ENCODE data around the gene FUT2. TPM values are rescaled to one million over a fixed set of nuclear protein-coding genes. Genes with fewer than 3 reads are reported as not detected.

Gene FUT2
- polyA plus RNA-seq, 1 donor from 2014 or later: not detected

- H3K27ac ChIP-seq (ENCODE audit: low read length): no peak overlapping the region
- H4K20me1 ChIP-seq (ENCODE audit: insufficient read depth): no peaks in the 10 kb centered on the region
Observed at GRCh38 chr19:48668332-48668731, 27.4 kb upstream of the FUT2 start.

GRCh38 chr19:48668761-48669160, 27.0 kb upstream of the FUT2 start:
- Histone ChIP-seq H3K9me2 (ENCODE audit: insufficient read depth, low read length) (no peaks in the 10 kb centered on the region), H3K27ac (ENCODE audit: low read length) (no peak overlapping the region)
- no peak for TF ChIP-seq TAF1 (IDR thresholded peaks at IDR 0.05; ENCODE audit: low read depth)
- no peak for TF ChIP-seq POLR2AphosphoS5 (IDR thresholded peaks at IDR 0.05)
- TF ChIP-seq EZH2 (IDR thresholded peaks at IDR 0.05; ENCODE audit: borderline replicate concordance, insufficient read depth, low read length, poor library complexity, severe bottlenecking): no peak
- no peak for TF ChIP-seq REST (IDR thresholded peaks at IDR 0.05; ENCODE audit: borderline replicate concordance)
- no peak for TF ChIP-seq RAD21 (conservative IDR thresholded peaks at IDR 0.05)
- TF ChIP-seq SMC3 (conservative IDR thresholded peaks at IDR 0.05; ENCODE audit: poor library complexity): no peak
- TF ChIP-seq MXI1 (conservative IDR thresholded peaks at IDR 0.05; ENCODE audit: poor library complexity, severe bottlenecking): no peak

More at GRCh38 chr19:48668332-48668731, 27.4 kb upstream of the FUT2 start:
- Histone ChIP-seq H3K9me2 (ENCODE audit: insufficient read depth, low read length) (no peaks in the 10 kb centered on the region), H3K9me3 (ENCODE audit: low read length) (no peaks in the 10 kb centered on the region), H3K79me2 (replicated peaks; ENCODE audit: insufficient read depth, low read length) (no peaks in the 10 kb centered on the region), H3F3A (ENCODE audit: insufficient read depth, low read length, poor library complexity, severe bottlenecking) (no peaks in the 10 kb centered on the region), H3K9ac (ENCODE audit: low read length) (no peak overlapping the region), H2AFZ (ENCODE audit: low read depth, low read length) (no peak overlapping the region), H3K4me3 (ENCODE audit: low read length) (no peak overlapping the region), H3K36me3 (ENCODE audit: insufficient read depth, low read length) (no peaks in the 10 kb centered on the region), H3K4me2 (ENCODE audit: low read length) (no peak overlapping the region), H3K27me3 (ENCODE audit: insufficient read depth, low read depth, low read length) (no peaks in the 10 kb centered on the region)
- TF ChIP-seq CTCF (IDR thresholded peaks at IDR 0.05; ENCODE audit: poor library complexity, severe bottlenecking) (no peak), SMC3 (conservative IDR thresholded peaks at IDR 0.05; ENCODE audit: poor library complexity) (no peak), TAF1 (IDR thresholded peaks at IDR 0.05; ENCODE audit: low read depth) (no peak), EZH2 (IDR thresholded peaks at IDR 0.05; ENCODE audit: borderline replicate concordance, insufficient read depth, low read length, poor library complexity, severe bottlenecking) (no peak), EP300 (conservative IDR thresholded peaks at IDR 0.05; ENCODE audit: poor library complexity, severe bottlenecking) (no peak), RAD21 (conservative IDR thresholded peaks at IDR 0.05) (no peak), POLR2AphosphoS5 (IDR thresholded peaks at IDR 0.05) (no peak), MXI1 (conservative IDR thresholded peaks at IDR 0.05; ENCODE audit: poor library complexity, severe bottlenecking) (no peak), REST (IDR thresholded peaks at IDR 0.05; ENCODE audit: borderline replicate concordance) (no peak)

More at GRCh38 chr19:48668761-48669160, 27.0 kb upstream of the FUT2 start:
- H3K9ac ChIP-seq (ENCODE audit: low read length): no peak overlapping the region
- H2AFZ ChIP-seq (ENCODE audit: low read depth, low read length): no peak overlapping the region
- H3K4me2 ChIP-seq (ENCODE audit: low read length): no peak overlapping the region
- H3K4me3 ChIP-seq (ENCODE audit: low read length): no peak overlapping the region
- no peaks in the 10 kb centered on the region for H3F3A ChIP-seq (ENCODE audit: insufficient read depth, low read length, poor library complexity, severe bottlenecking)
- no peaks in the 10 kb centered on the region for H3K36me3 ChIP-seq (ENCODE audit: insufficient read depth, low read length)
- H3K79me2 ChIP-seq (replicated peaks; ENCODE audit: insufficient read depth, low read length): no peaks in the 10 kb centered on the region
- no peaks in the 10 kb centered on the region for H3K9me3 ChIP-seq (ENCODE audit: low read length)
- H4K20me1 ChIP-seq (ENCODE audit: insufficient read depth): no peaks in the 10 kb centered on the region
- no peaks in the 10 kb centered on the region for H3K27me3 ChIP-seq (ENCODE audit: insufficient read depth, low read depth, low read length)

All from neural cell (in vitro differentiated cells).